Measurements from ENCODE around the gene PLCG1. TPM values are rescaled to one million over a fixed set of nuclear protein-coding genes. Genes with fewer than 3 reads are reported as not detected.

PLCG1 gene
- polyA plus RNA-seq, 1 donor from 2014 or later, result 164 TPM

- H3K27me3 ChIP-seq (ENCODE audit: insufficient read depth, low read depth, low read length), result no peaks in the 10 kb centered on the region
- no peak for TF ChIP-seq SMC3 (conservative IDR thresholded peaks at IDR 0.05; ENCODE audit: poor library complexity)
- no peak for TF ChIP-seq CTCF (IDR thresholded peaks at IDR 0.05; ENCODE audit: poor library complexity, severe bottlenecking)
- no peak for TF ChIP-seq MXI1 (conservative IDR thresholded peaks at IDR 0.05; ENCODE audit: poor library complexity, severe bottlenecking)
- no peak overlapping the region for H3K27ac ChIP-seq (ENCODE audit: low read length)
- H3K36me3 ChIP-seq (ENCODE audit: insufficient read depth, low read length), result peaks cover 9% of the 10 kb centered on the region
- no peak overlapping the region for H2AFZ ChIP-seq (ENCODE audit: low read depth, low read length)
- no peaks in the 10 kb centered on the region for H3K79me2 ChIP-seq (replicated peaks; ENCODE audit: insufficient read depth, low read length)
- no peak overlapping the region for H3K4me3 ChIP-seq (ENCODE audit: low read length)
- no peaks in the 10 kb centered on the region for H3F3A ChIP-seq (ENCODE audit: insufficient read depth, low read length, poor library complexity, severe bottlenecking)
- H3K9me2 ChIP-seq (ENCODE audit: insufficient read depth, low read length), result no peaks in the 10 kb centered on the region
- no peaks in the 10 kb centered on the region for H4K20me1 ChIP-seq (ENCODE audit: insufficient read depth)
- no peak overlapping the region for H3K9ac ChIP-seq (ENCODE audit: low read length)
- H3K4me2 ChIP-seq (ENCODE audit: low read length), result no peak overlapping the region
- H3K9me3 ChIP-seq (ENCODE audit: low read length), result peaks cover 5% of the 10 kb centered on the region
Observed at GRCh38 chr20:41196653-41197225, 59.4 kb downstream of the PLCG1 start.

GRCh38 chr20:41198443-41198842, 61.1 kb downstream of the PLCG1 start:
- Histone ChIP-seq H3K4me2 (ENCODE audit: low read length) (no peak overlapping the region), H3K9me2 (ENCODE audit: insufficient read depth, low read length) (no peaks in the 10 kb centered on the region), H4K20me1 (ENCODE audit: insufficient read depth) (no peaks in the 10 kb centered on the region), H3K27me3 (ENCODE audit: insufficient read depth, low read depth, low read length) (no peaks in the 10 kb centered on the region), H3K9ac (ENCODE audit: low read length) (no peak overlapping the region), H3K9me3 (ENCODE audit: low read length) (peaks cover 4% of the 10 kb centered on the region), H3K79me2 (replicated peaks; ENCODE audit: insufficient read depth, low read length) (no peaks in the 10 kb centered on the region), H3F3A (ENCODE audit: insufficient read depth, low read length, poor library complexity, severe bottlenecking) (no peaks in the 10 kb centered on the region), H3K27ac (ENCODE audit: low read length) (no peak overlapping the region), H3K36me3 (ENCODE audit: insufficient read depth, low read length) (peaks cover 19% of the 10 kb centered on the region), H2AFZ (ENCODE audit: low read depth, low read length) (no peak overlapping the region), H3K4me3 (ENCODE audit: low read length) (no peak overlapping the region)
- TF ChIP-seq EP300 (conservative IDR thresholded peaks at IDR 0.05; ENCODE audit: poor library complexity, severe bottlenecking), result no peak
- no peak for TF ChIP-seq SMC3 (conservative IDR thresholded peaks at IDR 0.05; ENCODE audit: poor library complexity)
- TF ChIP-seq RAD21 (conservative IDR thresholded peaks at IDR 0.05), result no peak
- no peak for TF ChIP-seq TAF1 (IDR thresholded peaks at IDR 0.05; ENCODE audit: low read depth)
- TF ChIP-seq CTCF (IDR thresholded peaks at IDR 0.05; ENCODE audit: poor library complexity, severe bottlenecking), result no peak
- no peak for TF ChIP-seq REST (IDR thresholded peaks at IDR 0.05; ENCODE audit: borderline replicate concordance)
- TF ChIP-seq MXI1 (conservative IDR thresholded peaks at IDR 0.05; ENCODE audit: poor library complexity, severe bottlenecking), result no peak
- TF ChIP-seq EZH2 (IDR thresholded peaks at IDR 0.05; ENCODE audit: borderline replicate concordance, insufficient read depth, low read length, poor library complexity, severe bottlenecking), result no peak
- TF ChIP-seq POLR2AphosphoS5 (IDR thresholded peaks at IDR 0.05), result no peak

Data from neural cell (in vitro differentiated cells).